ENCODE results near the gene TMPRSS3. TPM values are rescaled to one million over a fixed set of nuclear protein-coding genes. Genes with fewer than 3 reads are reported as not detected.

Gene TMPRSS3
- total RNA-seq, 4 donors from 2014 or later, result 5.0 to 12.6 (median 6.2) TPM

- H3K27me3 ChIP-seq, result no peaks in the 10 kb centered on the region
- H3K4me1 ChIP-seq, result peaks cover 41 to 46% of the 10 kb centered on the region in 2 donors
- H3K9me3 ChIP-seq, result no peaks in the 10 kb centered on the region
- WGBS, 2 donors, result 43 to 55% methylated on average over 11 of the region's 11 CpGs
- H3K4me3 ChIP-seq (replicated peaks in 1 of 3), result no peak overlapping the region
- intact Hi-C loops (cut with DNase I), result no loop called here
- DNase-seq, result peak; percentile 63 to 66
- no peaks in the 10 kb centered on the region for H3K36me3 ChIP-seq
- TF ChIP-seq POLR2A (IDR thresholded peaks at IDR 0.05) (peak in 1 of 2 donors; percentile 64), CTCF (IDR thresholded peaks at IDR 0.05) (peak in 1 of 6 experiments; percentile 3)
- peak overlapping the region; percentile 14 to 77 (median 68) for H3K27ac ChIP-seq
These were observed 45.4 kb downstream of the TMPRSS3 start for GRCh38 chr21:42350318-42350910.

GRCh38 chr21:42349420-42350317 is 46.2 kb downstream of the TMPRSS3 start:
- 66 to 74% methylated on average over 10 to 12 of the region's 14 CpGs for WGBS, 2 donors
- no peaks in the 10 kb centered on the region for H3K36me3 ChIP-seq
- DNase-seq, result no peak

GRCh38 chr21:42348762-42349161 is 47.1 kb downstream of the TMPRSS3 start:
- Histone ChIP-seq H3K27me3 (no peaks in the 10 kb centered on the region), H3K4me1 (peaks cover 32 to 34% of the 10 kb centered on the region in 2 donors), H3K4me3 (replicated peaks in 1 of 3) (no peak overlapping the region), H3K36me3 (no peaks in the 10 kb centered on the region), H3K9me3 (no peaks in the 10 kb centered on the region), H3K27ac (no peak overlapping the region)
- DNase-seq, result no peak
- TF ChIP-seq CTCF (IDR thresholded peaks at IDR 0.05), result no peak
- no peak for TF ChIP-seq POLR2A (IDR thresholded peaks at IDR 0.05)
- WGBS, 2 donors, result 90 to 100% methylated on average over 2 of the region's 2 CpGs
- intact Hi-C loops (cut with DNase I), result no loop called here

More at GRCh38 chr21:42349420-42350317, 46.2 kb downstream of the TMPRSS3 start:
- no peak for TF ChIP-seq POLR2A (IDR thresholded peaks at IDR 0.05)
- no peak for TF ChIP-seq CTCF (IDR thresholded peaks at IDR 0.05)
- peak overlapping the region; percentile 14 to 77 (median 68) for H3K27ac ChIP-seq
- intact Hi-C loops (cut with DNase I), result no loop called here
- H3K4me3 ChIP-seq (replicated peaks in 1 of 3), result no peak overlapping the region
- H3K27me3 ChIP-seq, result no peaks in the 10 kb centered on the region
- no peaks in the 10 kb centered on the region for H3K9me3 ChIP-seq
- H3K4me1 ChIP-seq, result peaks cover 38 to 43% of the 10 kb centered on the region in 2 donors

GRCh38 chr21:42347601-42348327 is 48.1 kb downstream of the TMPRSS3 start:
- intact Hi-C loops (cut with DNase I), result no loop called here
- Histone ChIP-seq H3K27me3 (no peaks in the 10 kb centered on the region), H3K4me1 (peaks cover 25 to 31% of the 10 kb centered on the region in 2 donors), H3K27ac (no peak overlapping the region), H3K36me3 (no peaks in the 10 kb centered on the region), H3K9me3 (no peaks in the 10 kb centered on the region), H3K4me3 (replicated peaks in 1 of 3) (no peak overlapping the region)
- WGBS, 2 donors, result 91 to 95% methylated on average over 24 to 30 of the region's 30 CpGs
- no peak for DNase-seq
- TF ChIP-seq POLR2A (IDR thresholded peaks at IDR 0.05), result no peak
- no peak for TF ChIP-seq CTCF (IDR thresholded peaks at IDR 0.05)

Data from thyroid gland (tissue), 4 donors.